Measurements from ENCODE around the gene COP1. TPM values are rescaled to one million over a fixed set of nuclear protein-coding genes. Genes with fewer than 3 reads are reported as not detected.
A peak's percentile ranks its signal among the peaks of the same experiment; 100 is the strongest.

The COP1 gene
- total RNA-seq, 1 experiment from 2014 or later, result 65.4 TPM

- H3K36me3 ChIP-seq, result peaks cover 53% of the 10 kb centered on the region
- H3K4me3 ChIP-seq, result no peak overlapping the region
- no peak for DNase-seq
- peaks cover 10% of the 10 kb centered on the region for H3K9me3 ChIP-seq
- no peaks in the 10 kb centered on the region for H3K27me3 ChIP-seq
These were observed 34.9 kb downstream of the COP1 start for GRCh38 chr1:176172215-176172614.

- H3K36me3 ChIP-seq, result peaks cover 68% of the 10 kb centered on the region
These were observed 39.9 kb downstream of the COP1 start for GRCh38 chr1:176167210-176167609.

GRCh38 chr1:176165573-176165972 lies 41.5 kb downstream of the COP1 start:
- H3K9me3 ChIP-seq, result peaks cover 2% of the 10 kb centered on the region; the same call in 1 of the 2 replicates
- no peaks in the 10 kb centered on the region for H3K27me3 ChIP-seq

More at GRCh38 chr1:176167210-176167609, 39.9 kb downstream of the COP1 start:
- no peaks in the 10 kb centered on the region for H3K27me3 ChIP-seq
- peaks cover 10% of the 10 kb centered on the region for H3K9me3 ChIP-seq
- no peak for DNase-seq
- H3K4me3 ChIP-seq, result no peak overlapping the region

GRCh38 chr1:176164014-176164678 lies 42.9 kb downstream of the COP1 start:
- H3K4me3 ChIP-seq, result no peak overlapping the region
- peaks cover 7% of the 10 kb centered on the region for H3K9me3 ChIP-seq
- H3K27me3 ChIP-seq, result no peaks in the 10 kb centered on the region
- DNase-seq, result no peak
- peaks cover 70% of the 10 kb centered on the region for H3K36me3 ChIP-seq

More at GRCh38 chr1:176165573-176165972, 41.5 kb downstream of the COP1 start:
- Histone ChIP-seq H3K4me3 (no peak overlapping the region), H3K36me3 (peaks cover 69% of the 10 kb centered on the region)
- no peak for DNase-seq

GRCh38 chr1:176159993-176160392 lies 47.1 kb downstream of the COP1 start:
- peaks cover 65% of the 10 kb centered on the region for H3K36me3 ChIP-seq
- DNase-seq, result no peak
- H3K27me3 ChIP-seq, result no peaks in the 10 kb centered on the region
- H3K4me3 ChIP-seq, result no peak overlapping the region
- H3K9me3 ChIP-seq, result peaks cover 35% of the 10 kb centered on the region

- no peaks in the 10 kb centered on the region for H3K27me3 ChIP-seq
- peaks cover 35% of the 10 kb centered on the region for H3K9me3 ChIP-seq
- peaks cover 63% of the 10 kb centered on the region for H3K36me3 ChIP-seq
- H3K4me3 ChIP-seq, result no peak overlapping the region
- no peak for DNase-seq
These were observed 49.1 kb downstream of the COP1 start for GRCh38 chr1:176157995-176158394.

GRCh38 chr1:176149939-176150807 lies 56.9 kb downstream of the COP1 start:
- Histone ChIP-seq H3K36me3 (peaks cover 45% of the 10 kb centered on the region), H3K27me3 (no peaks in the 10 kb centered on the region), H3K9me3 (no peaks in the 10 kb centered on the region), H3K4me3 (no peak overlapping the region)
- no peak for DNase-seq

- no peak overlapping the region for H3K4me3 ChIP-seq
- H3K9me3 ChIP-seq, result no peaks in the 10 kb centered on the region
- H3K36me3 ChIP-seq, result peaks cover 30% of the 10 kb centered on the region
- no peaks in the 10 kb centered on the region for H3K27me3 ChIP-seq
- DNase-seq, result no peak
These were observed 62.6 kb downstream of the COP1 start for GRCh38 chr1:176144526-176144925.

- DNase-seq, result no peak
- Histone ChIP-seq H3K4me3 (no peak overlapping the region), H3K9me3 (no peaks in the 10 kb centered on the region), H3K36me3 (peaks cover 23% of the 10 kb centered on the region), H3K27me3 (no peaks in the 10 kb centered on the region)
These were observed 64.1 kb downstream of the COP1 start for GRCh38 chr1:176142973-176143372.

- no peak overlapping the region for H3K4me3 ChIP-seq
- H3K36me3 ChIP-seq, result peaks cover 14% of the 10 kb centered on the region
- H3K9me3 ChIP-seq, result no peaks in the 10 kb centered on the region
- DNase-seq, result no peak
- H3K27me3 ChIP-seq, result no peaks in the 10 kb centered on the region
These were observed 65.6 kb downstream of the COP1 start for GRCh38 chr1:176141449-176141848.

GRCh38 chr1:176136891-176137290 lies 70.2 kb downstream of the COP1 start:
- peak; percentile 5 for DNase-seq
- Histone ChIP-seq H3K27me3 (no peaks in the 10 kb centered on the region), H3K36me3 (no peaks in the 10 kb centered on the region), H3K4me3 (no peak overlapping the region), H3K9me3 (no peaks in the 10 kb centered on the region)

GRCh38 chr1:176134666-176135065 lies 72.4 kb downstream of the COP1 start:
- Histone ChIP-seq H3K4me3 (no peak overlapping the region), H3K27me3 (no peaks in the 10 kb centered on the region), H3K36me3 (no peaks in the 10 kb centered on the region), H3K9me3 (no peaks in the 10 kb centered on the region)
- no peak for DNase-seq

GRCh38 chr1:176122282-176122681 lies 84.8 kb downstream of the COP1 start:
- H3K4me3 ChIP-seq, result no peak overlapping the region
- DNase-seq, result no peak
- H3K9me3 ChIP-seq, result peaks cover 16% of the 10 kb centered on the region
- H3K27me3 ChIP-seq, result no peaks in the 10 kb centered on the region
- peaks cover 17% of the 10 kb centered on the region for H3K36me3 ChIP-seq

GRCh38 chr1:176119549-176119948 lies 87.5 kb downstream of the COP1 start:
- H3K36me3 ChIP-seq, result peaks cover 20% of the 10 kb centered on the region
- H3K27me3 ChIP-seq, result no peaks in the 10 kb centered on the region
- H3K9me3 ChIP-seq, result peaks cover 16% of the 10 kb centered on the region
- H3K4me3 ChIP-seq, result no peak overlapping the region
- DNase-seq, result no peak

GRCh38 chr1:176118985-176119384 lies 88.1 kb downstream of the COP1 start:
- H3K36me3 ChIP-seq, result peaks cover 21% of the 10 kb centered on the region
- H3K27me3 ChIP-seq, result no peaks in the 10 kb centered on the region
- H3K9me3 ChIP-seq, result peaks cover 16% of the 10 kb centered on the region
- DNase-seq, result no peak
- H3K4me3 ChIP-seq, result no peak overlapping the region

GRCh38 chr1:176111835-176112234 lies 95.3 kb downstream of the COP1 start:
- Histone ChIP-seq H3K36me3 (peaks cover 19% of the 10 kb centered on the region), H3K27me3 (no peaks in the 10 kb centered on the region), H3K9me3 (no peaks in the 10 kb centered on the region), H3K4me3 (no peak overlapping the region)
- no peak for DNase-seq

GRCh38 chr1:176110203-176110602 lies 96.9 kb downstream of the COP1 start:
- Histone ChIP-seq H3K4me3 (no peak overlapping the region), H3K36me3 (peaks cover 17% of the 10 kb centered on the region), H3K27me3 (no peaks in the 10 kb centered on the region), H3K9me3 (no peaks in the 10 kb centered on the region)
- no peak for DNase-seq

Data from MG63 (cell line).